Kidney (tissue), 14 donors: ENCODE data around the gene MCTP2. TPM values are rescaled to one million over a fixed set of nuclear protein-coding genes. Genes with fewer than 3 reads are reported as not detected.

Experiments
- DNase-seq, 5 donors: peaks; one replicate each; pipeline ENCODE4 v3.0.0-alpha.2; 2013 to 2020
- FAIRE-seq: peaks from 2 replicates; lab custom pipeline; 2012; peaks lifted over from hg19 to GRCh38; lab: Jason Lieb, UNC
- H3K27ac ChIP-seq, 2 donors: one replicate each; pipeline ENCODE4 v1.7.0; 2013; ENCODE audit warnings: low read depth in 2 of 2, low read length in 2 of 2, inconsistent platforms in 1 of 2
- H3K27me3 ChIP-seq: one replicate; pipeline ENCODE4 v1.7.1; 2013; ENCODE audit warnings: low read length, inconsistent platforms; ENCODE audit not compliant: control insufficient read depth, insufficient read depth
- H3K36me3 ChIP-seq, 3 donors: one replicate each; pipeline versions ENCODE4 v1.7.0 to v1.7.1; 2013; ENCODE audit warnings: low read length in 3 of 3, control low read depth in 1 of 3, inconsistent platforms in 1 of 3; ENCODE audit not compliant: insufficient read depth in 3 of 3, control insufficient read depth in 2 of 3
- H3K4me1 ChIP-seq, 3 donors: one replicate each; pipeline versions ENCODE4 v1.7.0 to v1.7.1; 2013; ENCODE audit warnings: low read length in 3 of 3, inconsistent platforms in 1 of 3, low read depth in 1 of 3; ENCODE audit not compliant: control insufficient read depth in 2 of 3, insufficient read depth in 2 of 3
- H3K4me3 ChIP-seq, 3 donors: one replicate each; pipeline versions ENCODE4 v1.7.0 to v1.8.1; 2013; ENCODE audit warnings: low read length in 3 of 3, control low read depth in 1 of 3, inconsistent platforms in 1 of 3
- H3K9ac ChIP-seq, 3 donors: one replicate each; pipeline versions ENCODE4 v1.7.0 to v1.7.1; 2013; ENCODE audit warnings: low read length in 3 of 3, control low read depth in 1 of 3, inconsistent platforms in 1 of 3
- H3K9me3 ChIP-seq, 3 donors: one replicate each; pipeline versions ENCODE4 v1.7.0 to v1.7.1; 2013; ENCODE audit warnings: low read length in 3 of 3, control low read depth in 1 of 3, inconsistent platforms in 1 of 3; ENCODE audit not compliant: control insufficient read depth in 2 of 3, insufficient read depth in 1 of 3
- intact Hi-C: fragments of 100-400 bp; cut with DNase I; formaldehyde crosslinking; loops from one replicate; pipeline ENCODE4 v1.11.1; 2022
- polyA plus RNA-seq: library from polyadenylated mRNA; stranded (reverse); fragments of 350-450 nt; fragmentation: Illumina TruSeq; extraction: RNeasy Lipid Tissue Mini Kit (QIAGEN cat#74804); gene quantifications from one replicate; pipeline ENCODE4 v1.2.3, GENCODE V29; 2014; ENCODE audit warnings: low read depth, low replicate concordance; ENCODE audit not compliant: insufficient read depth
- total RNA-seq: library from RNA; stranded (reverse); fragmentation: NEBNext Ultra II Directional; extraction: Animal tissue kit (Norgen Biotek cat#: 25700); gene quantifications from one replicate; pipeline ENCODE4 v1.2.1, GENCODE V29; 2021
- TF ChIP-seq, protein P1 (sequence below): IDR thresholded peaks from 3 replicates; pipeline ENCODE4 v1.5.1; 2012; ENCODE audit warnings: mild to moderate bottlenecking, moderate library complexity, borderline replicate concordance; ENCODE audit not compliant: insufficient read depth; ENCODE audit errors: extremely low read depth
- donor health status: control.
- donor health status: control.
- donor health status: control.
- donor health status: control.
- donor health status: control.
- donor health status: DM: yes; HTN: yes; CAD: no.
- donor health status: Normal renal cell carcinoma (clear cell type).

MCTP2 gene
- total and polyA plus RNA-seq, 2 donors from 2014 or later, result 1.2 to 21.1 TPM

GRCh38 chr15:94381384-94381783, 150.0 kb downstream of the MCTP2 start:
- no peak for DNase-seq

GRCh38 chr15:94383041-94383440, 151.7 kb downstream of the MCTP2 start:
- Histone ChIP-seq H3K4me3 (no peak overlapping the region), H3K27ac (no peak overlapping the region), H3K36me3 (no peaks in the 10 kb centered on the region), H3K9ac (no peak overlapping the region), H3K9me3 (no peaks in the 10 kb centered on the region), H3K4me1 (no peaks in the 10 kb centered on the region), H3K27me3 (no peaks in the 10 kb centered on the region)
- DNase-seq (no peak), FAIRE-seq (no peak)
- TF ChIP-seq, protein P1, sequence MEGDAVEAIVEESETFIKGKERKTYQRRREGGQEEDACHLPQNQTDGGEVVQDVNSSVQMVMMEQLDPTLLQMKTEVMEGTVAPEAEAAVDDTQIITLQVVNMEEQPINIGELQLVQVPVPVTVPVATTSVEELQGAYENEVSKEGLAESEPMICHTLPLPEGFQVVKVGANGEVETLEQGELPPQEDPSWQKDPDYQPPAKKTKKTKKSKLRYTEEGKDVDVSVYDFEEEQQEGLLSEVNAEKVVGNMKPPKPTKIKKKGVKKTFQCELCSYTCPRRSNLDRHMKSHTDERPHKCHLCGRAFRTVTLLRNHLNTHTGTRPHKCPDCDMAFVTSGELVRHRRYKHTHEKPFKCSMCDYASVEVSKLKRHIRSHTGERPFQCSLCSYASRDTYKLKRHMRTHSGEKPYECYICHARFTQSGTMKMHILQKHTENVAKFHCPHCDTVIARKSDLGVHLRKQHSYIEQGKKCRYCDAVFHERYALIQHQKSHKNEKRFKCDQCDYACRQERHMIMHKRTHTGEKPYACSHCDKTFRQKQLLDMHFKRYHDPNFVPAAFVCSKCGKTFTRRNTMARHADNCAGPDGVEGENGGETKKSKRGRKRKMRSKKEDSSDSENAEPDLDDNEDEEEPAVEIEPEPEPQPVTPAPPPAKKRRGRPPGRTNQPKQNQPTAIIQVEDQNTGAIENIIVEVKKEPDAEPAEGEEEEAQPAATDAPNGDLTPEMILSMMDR, result no peak
- intact Hi-C loops, result no loop called here

More at GRCh38 chr15:94381384-94381783, 150.0 kb downstream of the MCTP2 start:
- Histone ChIP-seq H3K4me1 (no peaks in the 10 kb centered on the region), H3K36me3 (no peaks in the 10 kb centered on the region), H3K9me3 (no peaks in the 10 kb centered on the region), H3K4me3 (no peak overlapping the region), H3K27me3 (no peaks in the 10 kb centered on the region), H3K27ac (no peak overlapping the region), H3K9ac (no peak overlapping the region)
- FAIRE-seq, result no peak
- TF ChIP-seq, protein P1, result no peak
- intact Hi-C loops, result no loop called here

DNA sequence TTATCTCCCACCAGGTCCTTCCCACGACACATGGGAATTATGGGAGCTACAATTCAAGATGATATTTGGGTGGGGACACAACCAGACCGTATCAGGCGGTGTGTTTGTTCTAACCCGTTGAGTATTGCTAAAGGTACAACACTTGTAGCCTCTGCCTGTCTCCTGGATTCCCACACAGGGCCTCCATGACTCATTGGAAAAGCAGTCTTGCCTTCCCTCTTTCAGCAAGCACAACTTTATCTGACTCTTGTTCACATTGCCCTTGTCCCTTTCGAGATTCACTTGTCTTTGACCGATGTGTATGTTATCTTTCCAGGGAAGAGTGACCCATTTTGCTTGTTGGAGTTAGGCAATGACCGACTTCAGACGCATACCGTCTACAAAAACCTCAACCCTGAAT, 152.3 kb downstream of the MCTP2 start:
- DNase-seq, result no peak
- H3K27ac ChIP-seq, result no peak overlapping the region
- H3K4me1 ChIP-seq, result no peaks in the 10 kb centered on the region
- no peak overlapping the region for H3K4me3 ChIP-seq
- no peaks in the 10 kb centered on the region for H3K36me3 ChIP-seq
- intact Hi-C loops, result no loop called here
- H3K9me3 ChIP-seq, result no peaks in the 10 kb centered on the region
- no peak for FAIRE-seq
- TF ChIP-seq, protein P1, result no peak
- H3K9ac ChIP-seq, result no peak overlapping the region
- no peaks in the 10 kb centered on the region for H3K27me3 ChIP-seq

DNA sequence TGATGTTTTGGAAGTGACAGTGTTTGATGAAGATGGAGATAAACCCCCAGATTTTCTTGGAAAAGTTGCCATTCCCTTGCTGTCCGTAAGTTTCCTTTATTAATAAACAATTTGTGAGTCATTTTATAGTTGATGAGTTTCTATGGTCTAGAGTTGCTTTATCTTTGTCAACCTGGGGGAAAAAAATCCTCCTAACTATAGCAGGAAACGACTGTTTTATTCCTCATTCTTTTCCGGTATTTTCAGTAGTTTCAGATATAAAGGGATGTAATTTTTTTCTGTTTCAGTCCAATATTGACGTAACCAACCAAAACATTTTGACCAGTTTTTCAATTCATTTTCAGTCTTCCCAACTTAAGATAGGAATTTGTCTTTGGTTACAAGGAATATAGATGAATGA, 154.1 kb downstream of the MCTP2 start:
- Histone ChIP-seq H3K27me3 (no peaks in the 10 kb centered on the region), H3K4me1 (no peaks in the 10 kb centered on the region), H3K4me3 (no peak overlapping the region), H3K27ac (no peak overlapping the region), H3K9ac (no peak overlapping the region), H3K9me3 (no peaks in the 10 kb centered on the region), H3K36me3 (no peaks in the 10 kb centered on the region)
- intact Hi-C loops, result no loop called here
- TF ChIP-seq, protein P1, result no peak
- FAIRE-seq (no peak), DNase-seq (no peak)
